Ascending aorta (tissue), 2 donors: Measurements from ENCODE around the gene RHOH. TPM values are rescaled to one million over a fixed set of nuclear protein-coding genes. Genes with fewer than 3 reads are reported as not detected.

ENCODE experiments used
- DNase-seq, 2 donors: peaks; one replicate each; pipeline ENCODE4 v3.0.0-alpha.2; 2019; ENCODE audit warnings: low spot score in 2 of 2
- H3K27ac ChIP-seq, 2 donors: fragments of 200-600 bp; sonication (generic); one replicate each; pipeline ENCODE4 v1.5.1; 2016 to 2017; ENCODE audit warnings: mild to moderate bottlenecking in 1 of 2
- H3K27me3 ChIP-seq: fragments of 200-600 bp; sonication (generic); one replicate; pipeline ENCODE4 v1.5.1; 2017
- H3K36me3 ChIP-seq, 2 donors: fragments of 200-600 bp; sonication (generic); one replicate each; pipeline ENCODE4 v1.5.1; 2016
- H3K4me1 ChIP-seq, 2 donors: fragments of 200-600 bp; sonication (generic); one replicate each; pipeline ENCODE4 v1.5.1; 2016 to 2017; ENCODE audit warnings: mild to moderate bottlenecking in 1 of 2
- H3K4me3 ChIP-seq, 2 donors: fragments of 200-600 bp; sonication (generic); one replicate each; pipeline ENCODE4 v1.5.1; 2016 to 2017; ENCODE audit warnings: mild to moderate bottlenecking in 1 of 2
- H3K9me3 ChIP-seq, 2 donors: fragments of 200-600 bp; sonication (generic); one replicate each; pipeline ENCODE4 v1.5.1; 2016
- intact Hi-C: fragments of 100-400 bp; cut with DNase I; formaldehyde crosslinking; loops from one replicate; pipeline ENCODE4 v1.15.1; 2023
- total RNA-seq: library from RNA; depleted of rRNA; stranded (reverse); fragments of >200 nt; gene quantifications from one replicate; pipeline ENCODE4 v1.1.0, GENCODE V29; 2016
- TF ChIP-seq, protein P1 (sequence below), 3 experiments: fragments of 200-600 bp in 2 of 3; fragments of 450-650 bp in 1 of 3; sonication (generic) in 2 of 3; IDR thresholded peaks; one replicate each; pipeline ENCODE4 v1.5.1; 2016 to 2019; ENCODE audit warnings: antibody characterized with exemption in 3 of 3, mild to moderate bottlenecking in 1 of 3, moderate library complexity in 1 of 3

The RHOH gene
- total RNA-seq, 1 donor from 2014 or later, result not detected

DNA sequence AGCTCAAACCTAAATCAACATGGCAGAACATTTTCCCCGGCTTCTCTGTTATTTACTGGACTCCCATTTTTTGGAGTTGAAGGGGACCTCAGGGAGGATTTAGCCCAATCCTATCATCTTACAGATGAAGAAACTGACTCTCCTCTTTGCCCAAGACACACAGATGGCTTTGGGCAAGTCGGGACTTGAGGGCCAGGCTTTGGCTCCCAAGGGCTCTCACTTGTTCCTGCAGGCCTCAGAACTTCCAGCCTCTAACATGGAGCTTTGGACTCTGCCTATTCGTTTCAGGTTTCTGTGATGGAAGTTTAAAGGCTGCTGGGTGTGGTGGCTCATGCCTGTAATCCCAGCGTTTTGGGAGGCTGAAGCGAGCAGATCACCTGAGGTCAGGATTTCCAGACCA, 59.5 kb downstream of the RHOH start:
- TF ChIP-seq, protein P1, sequence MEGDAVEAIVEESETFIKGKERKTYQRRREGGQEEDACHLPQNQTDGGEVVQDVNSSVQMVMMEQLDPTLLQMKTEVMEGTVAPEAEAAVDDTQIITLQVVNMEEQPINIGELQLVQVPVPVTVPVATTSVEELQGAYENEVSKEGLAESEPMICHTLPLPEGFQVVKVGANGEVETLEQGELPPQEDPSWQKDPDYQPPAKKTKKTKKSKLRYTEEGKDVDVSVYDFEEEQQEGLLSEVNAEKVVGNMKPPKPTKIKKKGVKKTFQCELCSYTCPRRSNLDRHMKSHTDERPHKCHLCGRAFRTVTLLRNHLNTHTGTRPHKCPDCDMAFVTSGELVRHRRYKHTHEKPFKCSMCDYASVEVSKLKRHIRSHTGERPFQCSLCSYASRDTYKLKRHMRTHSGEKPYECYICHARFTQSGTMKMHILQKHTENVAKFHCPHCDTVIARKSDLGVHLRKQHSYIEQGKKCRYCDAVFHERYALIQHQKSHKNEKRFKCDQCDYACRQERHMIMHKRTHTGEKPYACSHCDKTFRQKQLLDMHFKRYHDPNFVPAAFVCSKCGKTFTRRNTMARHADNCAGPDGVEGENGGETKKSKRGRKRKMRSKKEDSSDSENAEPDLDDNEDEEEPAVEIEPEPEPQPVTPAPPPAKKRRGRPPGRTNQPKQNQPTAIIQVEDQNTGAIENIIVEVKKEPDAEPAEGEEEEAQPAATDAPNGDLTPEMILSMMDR (IDR thresholded peaks at IDR 0.05), result no peak
- DNase-seq, result no peak
- no peaks in the 10 kb centered on the region for H3K9me3 ChIP-seq
- no peak overlapping the region for H3K4me3 ChIP-seq
- no peaks in the 10 kb centered on the region for H3K4me1 ChIP-seq
- H3K36me3 ChIP-seq, result no peaks in the 10 kb centered on the region
- H3K27me3 ChIP-seq, result no peaks in the 10 kb centered on the region
- H3K27ac ChIP-seq, result no peak overlapping the region
- intact Hi-C loops, result no loop called here

DNA sequence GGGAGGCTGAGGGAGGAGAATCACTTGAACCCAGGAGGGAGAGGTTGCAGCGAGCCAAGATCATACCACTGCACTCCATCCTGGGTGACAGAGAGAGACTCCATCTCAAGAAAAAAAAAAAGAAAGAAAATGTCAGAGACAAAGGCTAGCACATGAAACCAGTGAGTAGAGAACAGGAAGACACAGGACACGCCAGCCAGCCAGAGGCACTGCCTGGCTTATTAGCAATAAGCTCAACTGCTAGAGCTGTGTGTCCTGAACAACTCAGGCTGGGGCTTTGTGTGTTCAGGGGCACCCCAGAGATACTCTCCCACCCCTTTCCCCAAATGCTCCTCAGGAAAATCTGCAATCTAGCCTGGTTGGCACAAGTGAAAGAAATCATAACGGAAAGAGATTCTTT, 60.0 kb downstream of the RHOH start:
- H3K4me3 ChIP-seq, result no peak overlapping the region
- TF ChIP-seq, protein P1 (IDR thresholded peaks at IDR 0.05), result no peak
- no peaks in the 10 kb centered on the region for H3K27me3 ChIP-seq
- no peaks in the 10 kb centered on the region for H3K9me3 ChIP-seq
- H3K27ac ChIP-seq, result no peak overlapping the region
- H3K4me1 ChIP-seq, result no peaks in the 10 kb centered on the region
- H3K36me3 ChIP-seq, result no peaks in the 10 kb centered on the region
- intact Hi-C loops, result no loop called here
- no peak for DNase-seq

DNA sequence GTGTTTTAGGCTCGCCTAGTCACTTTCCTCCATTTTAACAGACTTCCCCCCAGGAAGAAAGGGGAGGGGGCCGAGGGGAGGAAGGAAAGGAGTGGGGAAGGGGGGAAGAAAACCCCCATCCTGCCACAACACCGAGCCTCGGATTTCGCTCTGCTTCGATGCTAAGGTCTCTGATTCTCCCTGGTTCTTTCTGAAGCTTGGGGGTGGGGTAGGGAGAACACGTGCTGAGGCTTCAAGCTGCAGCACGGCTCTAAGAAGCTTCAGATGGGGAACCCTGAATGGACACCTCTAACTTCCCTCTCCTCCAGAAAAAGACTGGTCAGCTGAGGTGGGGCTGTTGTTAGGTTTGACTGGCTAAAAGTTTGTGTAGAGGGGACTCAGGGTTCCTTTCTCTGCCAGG, 61.8 kb downstream of the RHOH start:
- TF ChIP-seq, protein P1 (IDR thresholded peaks at IDR 0.05), result no peak
- intact Hi-C loops, result no loop called here
- no peaks in the 10 kb centered on the region for H3K36me3 ChIP-seq
- DNase-seq, result no peak
- H3K4me3 ChIP-seq, result no peak overlapping the region
- no peak overlapping the region for H3K27ac ChIP-seq
- no peaks in the 10 kb centered on the region for H3K4me1 ChIP-seq
- no peaks in the 10 kb centered on the region for H3K9me3 ChIP-seq
- no peaks in the 10 kb centered on the region for H3K27me3 ChIP-seq

DNA sequence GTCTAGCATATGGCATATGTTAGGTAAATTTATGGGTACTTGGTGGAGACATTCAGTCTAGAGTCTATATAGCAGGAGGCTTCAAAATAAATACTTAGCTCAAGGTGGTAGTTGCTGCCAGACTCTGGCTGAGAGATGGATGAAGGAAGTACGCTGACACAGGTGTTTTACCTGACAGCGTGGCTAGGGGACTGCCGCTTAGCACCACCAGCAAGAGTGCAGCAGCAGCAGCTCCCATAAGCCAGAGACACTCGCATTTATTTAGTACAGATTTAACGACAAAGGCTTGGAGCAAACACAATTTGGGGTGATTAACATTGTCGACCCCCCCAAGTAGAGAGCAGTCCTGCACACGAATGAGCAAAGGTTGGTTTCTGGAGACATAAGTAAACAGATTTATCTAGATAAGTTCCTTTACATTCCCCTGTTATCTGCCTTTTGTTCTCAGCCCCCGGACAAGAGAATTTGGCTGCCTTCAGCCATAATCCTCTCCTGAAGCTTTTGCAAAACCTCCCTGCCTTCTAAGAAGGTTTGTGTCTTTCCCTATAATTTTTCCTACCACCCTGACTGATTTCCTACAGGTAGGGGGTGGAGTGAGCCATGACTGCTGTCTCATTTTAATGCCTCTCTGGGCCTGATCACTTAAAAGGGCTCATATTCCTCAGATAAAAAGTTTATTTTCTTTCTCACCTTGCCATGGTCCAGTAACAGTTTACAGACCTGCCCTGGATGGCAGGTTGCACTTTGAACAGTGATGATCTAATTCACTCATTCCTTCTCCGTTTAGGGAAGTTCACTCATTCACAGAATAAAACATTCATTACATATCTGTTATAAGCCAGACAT, 64.6 kb downstream of the RHOH start:
- no peak overlapping the region for H3K4me3 ChIP-seq
- no peaks in the 10 kb centered on the region for H3K27me3 ChIP-seq
- no peaks in the 10 kb centered on the region for H3K4me1 ChIP-seq
- DNase-seq, result no peak
- no peak overlapping the region for H3K27ac ChIP-seq
- TF ChIP-seq, protein P1 (IDR thresholded peaks at IDR 0.05), result no peak
- intact Hi-C loops, result no loop called here
- no peaks in the 10 kb centered on the region for H3K36me3 ChIP-seq
- H3K9me3 ChIP-seq, result no peaks in the 10 kb centered on the region

DNA sequence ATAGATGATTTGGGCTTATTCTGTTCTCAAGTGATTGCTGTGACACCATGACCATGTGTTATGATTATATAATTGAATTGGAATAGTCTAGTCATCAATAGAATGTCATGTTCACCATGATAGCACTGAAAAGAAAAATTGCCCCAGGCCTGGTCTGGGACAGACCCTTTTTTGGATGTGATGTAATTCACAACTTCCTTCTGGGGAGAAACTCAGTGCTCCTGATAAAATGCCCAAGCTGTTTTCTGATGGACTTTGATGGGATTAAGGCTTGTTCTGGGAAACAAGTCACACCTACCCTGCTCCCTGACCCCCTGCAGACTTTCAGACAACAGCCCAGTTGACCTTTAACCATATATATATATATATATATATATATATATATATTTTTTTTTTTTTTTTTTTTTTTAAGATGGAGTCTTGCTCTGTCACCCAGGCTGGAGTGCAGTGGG, 65.3 kb downstream of the RHOH start:
- intact Hi-C loops, result no loop called here
- Histone ChIP-seq H3K9me3 (no peaks in the 10 kb centered on the region), H3K4me1 (no peaks in the 10 kb centered on the region), H3K27ac (no peak overlapping the region), H3K27me3 (no peaks in the 10 kb centered on the region), H3K36me3 (no peaks in the 10 kb centered on the region), H3K4me3 (no peak overlapping the region)
- TF ChIP-seq, protein P1 (IDR thresholded peaks at IDR 0.05), result no peak
- DNase-seq, result no peak
